A549 (cell line): ENCODE data around the gene GATAD2A. TPM values are rescaled to one million over a fixed set of nuclear protein-coding genes. Genes with fewer than 3 reads are reported as not detected.

Source experiments
- ATAC-seq, 2 experiments: fragments of 200-7000 bp in 1 of 2; fragments of >200 bp in 1 of 2; cut with Nextera tagmentation in 1 of 2; cut with Tn5 transposase in 1 of 2; 3 replicates each; pipeline versions ENCODE4 v1.8.0 to v1.9.1; 2018 to 2020; ENCODE audit warnings: mild to moderate bottlenecking in 1 of 2, moderate library complexity in 1 of 2
- CTCF ChIA-PET: fragments of 300-600 bp; sonication (Branson Sonifier 250); formaldehyde crosslinking; extraction: SDS; loops from one replicate; lab custom pipeline; 2021; ENCODE audit warnings: antibody characterized with exemption, inconsistent platforms; lab: Yijun Ruan, JAX
- POLR2A ChIA-PET: fragments of 350-600 bp; formaldehyde crosslinking; extraction: SDS; loops from one replicate; lab custom pipeline; 2021; ENCODE audit warnings: antibody characterized with exemption, inconsistent platforms; lab: Yijun Ruan, JAX
- DNase-seq, 2 experiments: peaks; one replicate each; pipeline versions ENCODE4 v3.0.0 to v3.0.0-alpha.2; 2011 to 2016; ENCODE audit warnings: low read depth in 1 of 2, low spot score in 1 of 2
- FAIRE-seq: peaks from 2 replicates; lab custom pipeline; 2011; peaks lifted over from hg19 to GRCh38; lab: Jason Lieb, UNC
- H3K27ac ChIP-seq, 2 experiments: fragments of >200 bp; sonication (Bioruptor Twin); formaldehyde crosslinking; 3 replicates each; pipeline ENCODE4 v1.5.1; 2016 to 2017
- H3K4me1 ChIP-seq: fragments of >200 bp; sonication (Bioruptor Twin); formaldehyde crosslinking; 3 replicates; pipeline ENCODE4 v1.6.1; 2016
- H3K4me2 ChIP-seq: fragments of >200 bp; sonication (Bioruptor Twin); formaldehyde crosslinking; 3 replicates; pipeline ENCODE4 v1.6.1; 2016
- H3K4me3 ChIP-seq: fragments of >200 bp; sonication (Bioruptor Twin); formaldehyde crosslinking; 3 replicates; pipeline ENCODE4 v1.5.1; 2016
- H3K9me3 ChIP-seq: fragments of >200 bp; sonication (Bioruptor Twin); formaldehyde crosslinking; 3 replicates; pipeline ENCODE4 v1.6.1; 2016
- ATOH8 ChIP-seq: fragments of 250-450 bp; sonication (Bioruptor Pico); IDR thresholded peaks from 2 replicates; pipeline ENCODE4 v1.5.0; 2020; ENCODE audit warnings: low read depth, mild to moderate bottlenecking, moderate library complexity
- BHLHE40 ChIP-seq: IDR thresholded peaks from 2 replicates; pipeline ENCODE4 v1.6.1; 2012; ENCODE audit warnings: low read depth, low read length, inconsistent platforms
- CBX2 ChIP-seq: fragments of 200-600 bp; sonication (generic); IDR thresholded peaks from 2 replicates; pipeline ENCODE4 v1.6.1; 2016; ENCODE audit warnings: low read depth, mild to moderate bottlenecking, borderline replicate concordance
- CEBPB ChIP-seq, 2 experiments: fragments of >200 bp in 1 of 2; sonication (Bioruptor Twin) in 1 of 2; formaldehyde crosslinking in 1 of 2; IDR thresholded peaks; 2 replicates each; pipeline ENCODE4 v1.6.1; 2012 to 2016
- CHD2 ChIP-seq: fragments of 150-350 bp; IDR thresholded peaks from 2 replicates; pipeline ENCODE4 v1.6.1; 2014; ENCODE audit warnings: low read length; ENCODE audit not compliant: partially characterized antibody
- CTCF ChIP-seq: fragments of >200 bp; sonication (Bioruptor Twin); formaldehyde crosslinking; IDR thresholded peaks from 3 replicates; pipeline ENCODE4 v1.5.1; 2016
- EHF ChIP-seq: fragments of 250-450 bp; sonication (Bioruptor Pico); IDR thresholded peaks from 2 replicates; pipeline ENCODE4 v1.5.0; 2020; ENCODE audit warnings: mild to moderate bottlenecking
- FOSB ChIP-seq: fragments of 250-450 bp; sonication (Bioruptor Pico); IDR thresholded peaks from 2 replicates; pipeline ENCODE4 v1.5.0; 2020; ENCODE audit warnings: mild to moderate bottlenecking, moderate library complexity
- GATA3 ChIP-seq: IDR thresholded peaks from 2 replicates; pipeline ENCODE4 v1.6.1; 2012; ENCODE audit warnings: borderline replicate concordance
- HMGXB4 ChIP-seq: fragments of 250-450 bp; sonication (Bioruptor Pico); IDR thresholded peaks from 2 replicates; pipeline ENCODE4 v1.5.0; 2021; ENCODE audit warnings: mild to moderate bottlenecking, moderate library complexity, borderline replicate concordance
- HOXA7 ChIP-seq: fragments of 250-450 bp; sonication (Bioruptor Pico); IDR thresholded peaks from 2 replicates; pipeline ENCODE4 v1.5.0; 2020; ENCODE audit warnings: mild to moderate bottlenecking, moderate library complexity
- KDM5A ChIP-seq: fragments of 200-600 bp; sonication (generic); IDR thresholded peaks from 2 replicates; pipeline ENCODE4 v1.6.1; 2016; ENCODE audit warnings: antibody characterized with exemption, mild to moderate bottlenecking
- NPAS2 ChIP-seq: fragments of 250-450 bp; sonication (Bioruptor Pico); IDR thresholded peaks from 2 replicates; pipeline ENCODE4 v1.8.0; 2022; ENCODE audit warnings: mild to moderate bottlenecking, moderate library complexity, borderline replicate concordance
- PBX3 ChIP-seq: IDR thresholded peaks from 2 replicates; pipeline ENCODE4 v1.6.1; 2012
- RAD21 ChIP-seq, 2 experiments: fragments of >200 bp in 1 of 2; sonication (Bioruptor Twin) in 1 of 2; formaldehyde crosslinking in 1 of 2; IDR thresholded peaks in 1 of 2; conservative IDR thresholded peaks in 1 of 2; 2 replicates in 1 of 2; 3 replicates in 1 of 2; pipeline ENCODE4 v1.6.1; 2012 to 2018; ENCODE audit warnings: inconsistent platforms in 1 of 2
- RARB ChIP-seq: fragments of 250-450 bp; sonication (Bioruptor Pico); IDR thresholded peaks from 2 replicates; pipeline ENCODE4 v1.8.0; 2021; ENCODE audit warnings: mild to moderate bottlenecking, moderate library complexity
- RCOR1 ChIP-seq: fragments of 150-350 bp; IDR thresholded peaks from 2 replicates; pipeline ENCODE4 v1.6.1; 2014; ENCODE audit warnings: antibody characterized with exemption, low read length, low read depth
- REST ChIP-seq: fragments of 200-600 bp; sonication (generic); IDR thresholded peaks from 2 replicates; pipeline ENCODE4 v1.6.1; 2016; ENCODE audit warnings: antibody characterized with exemption, mild to moderate bottlenecking, moderate library complexity
- RFX5 ChIP-seq: fragments of 450-650 bp; IDR thresholded peaks from 2 replicates; pipeline ENCODE4 v1.7.1; 2014; ENCODE audit warnings: antibody characterized with exemption, mild to moderate bottlenecking, moderate library complexity
- SMC3 ChIP-seq: fragments of >200 bp; sonication (Bioruptor Twin); formaldehyde crosslinking; IDR thresholded peaks from 3 replicates; pipeline ENCODE4 v1.6.1; 2018; ENCODE audit warnings: inconsistent platforms
- SREBF2 ChIP-seq: fragments of 450-650 bp; IDR thresholded peaks from 2 replicates; pipeline ENCODE4 v1.6.1; 2014; ENCODE audit warnings: mild to moderate bottlenecking, moderate library complexity
- TP53 ChIP-seq: fragments of 250-450 bp; sonication (Bioruptor Pico); IDR thresholded peaks from 2 replicates; pipeline ENCODE4 v1.5.0; 2021; ENCODE audit warnings: mild to moderate bottlenecking, moderate library complexity
- USF2 ChIP-seq: fragments of 450-650 bp; IDR thresholded peaks from 2 replicates; pipeline ENCODE4 v1.6.1; 2014; ENCODE audit warnings: antibody characterized with exemption
- ZFP36 ChIP-seq: fragments of 450-650 bp; IDR thresholded peaks from 2 replicates; pipeline ENCODE4 v1.6.1; 2014; ENCODE audit warnings: borderline replicate concordance; ENCODE audit not compliant: partially characterized antibody
- ZSCAN20 ChIP-seq: fragments of 250-450 bp; sonication (Bioruptor Pico); IDR thresholded peaks from 2 replicates; pipeline ENCODE4 v1.8.0; 2022; ENCODE audit warnings: mild to moderate bottlenecking, moderate library complexity
- WGBS: methylation state at CpG from one replicate; pipeline ENCODE4 v1.1.6; 2017; ENCODE audit errors: missing lambda C conversion rate; 5-methylcytosine and 5-hydroxymethylcytosine counted together
- polyA plus RNA-seq, 4 experiments: library from polyadenylated mRNA; depleted of rRNA in 3 of 4; stranded (reverse); fragments of >200 nt; fragmentation: RNase III in 1 of 4; extraction: RNeasy Plus Mini Kit Qiagen cat#74134 plus additional on column Dnase treatment in 1 of 4; gene quantifications; 2 replicates in 3 of 4; 3 replicates in 1 of 4; pipeline ENCODE4 v1.2.3, GENCODE V29; 2011 to 2017

Gene GATAD2A
- polyA plus RNA-seq, 2 of the 4 experiments (the other 2 are of a cell fraction), result 25.2 to 28.9 TPM

GRCh38 chr19:19527371-19527656 is 121.8 kb downstream of the GATAD2A start:
- FAIRE-seq (no peak), DNase-seq (no peak), ATAC-seq (no peak)
- Histone ChIP-seq H3K4me1 (no peaks in the 10 kb centered on the region), H3K4me2 (no peak overlapping the region), H3K9me3 (no peaks in the 10 kb centered on the region), H3K27ac (no peak overlapping the region), H3K4me3 (no peak overlapping the region)
- ChIA-PET CTCF (interaction anchor here (2.3 to 6.4 kb wide), 2 partner anchors 25 to 117 kb away, joined by 11 to 79 read pairs; partner anchors contain the start of gene GMIP), POLR2A (no interaction called here)
- TF ChIP-seq NPAS2, result no peak
- TF ChIP-seq CHD2, result no peak
- no peak for TF ChIP-seq RAD21 (conservative IDR thresholded peaks at IDR 0.05 in 1 of 2, IDR thresholded peaks at IDR 0.05 in 1 of 2)
- no peak for TF ChIP-seq HOXA7 (CRISPR knock-in tag)
- no peak for TF ChIP-seq SMC3
- peak; percentile 40 for TF ChIP-seq ZFP36
- no peak for TF ChIP-seq RFX5
- TF ChIP-seq TP53 (CRISPR knock-in tag), result no peak
- WGBS, result 97% methylated on average over 9 of the region's 9 CpGs

GRCh38 chr19:19527674-19528625 is 122.5 kb downstream of the GATAD2A start:
- no peak for DNase-seq
- ATAC-seq, result no peak
- 90% methylated on average over 11 of the region's 27 CpGs for WGBS
- ChIA-PET CTCF (interaction anchor here (2.3 to 6.4 kb wide), 2 partner anchors 25 to 116 kb away, joined by 11 to 79 read pairs; partner anchors contain the start of gene GMIP), POLR2A (no interaction called here)
- FAIRE-seq, result no peak
- Histone ChIP-seq H3K4me2 (no peak overlapping the region), H3K4me1 (no peaks in the 10 kb centered on the region), H3K4me3 (no peak overlapping the region), H3K9me3 (no peaks in the 10 kb centered on the region), H3K27ac (no peak overlapping the region)
- TF ChIP-seq GATA3 (no peak), ZSCAN20 (no peak), PBX3 (no peak), RAD21 (conservative IDR thresholded peaks at IDR 0.05 in 1 of 2, IDR thresholded peaks at IDR 0.05 in 1 of 2) (no peak), REST (no peak), KDM5A (no peak), CEBPB (IDR thresholded peaks at IDR 0.05) (no peak), CTCF (no peak), TP53 (CRISPR knock-in tag) (no peak), RARB (no peak), BHLHE40 (no peak), SREBF2 (no peak), CBX2 (no peak), RCOR1 (no peak), EHF (no peak), USF2 (no peak), FOSB (CRISPR knock-in tag) (no peak), ATOH8 (CRISPR knock-in tag) (no peak), HMGXB4 (CRISPR knock-in tag) (no peak)
